H9 (cell line): ENCODE measurements around the gene KRT74. TPM values are rescaled to one million over a fixed set of nuclear protein-coding genes. Genes with fewer than 3 reads are reported as not detected.
A peak's percentile ranks its signal among the peaks of the same experiment; 100 is the strongest.

Experiments
- DNase-seq: peaks from one replicate; pipeline ENCODE4 v3.0.0-alpha.2; 2017
- H2AFZ ChIP-seq: one replicate; pipeline ENCODE4 v1.6.1; 2013; ENCODE audit warnings: mild to moderate bottlenecking, low read length, control low read depth, moderate library complexity
- H2AK5ac ChIP-seq: 2 replicates; pipeline ENCODE4 v1.6.1; 2013; ENCODE audit warnings: low read length, control low read depth, mixed read lengths; ENCODE audit not compliant: insufficient read length
- H2BK120ac ChIP-seq: one replicate; pipeline ENCODE4 v1.6.1; 2013; ENCODE audit warnings: low read depth, mild to moderate bottlenecking, low read length, control low read depth, inconsistent platforms; ENCODE audit not compliant: poor library complexity, severe bottlenecking
- H2BK12ac ChIP-seq: 2 replicates; pipeline ENCODE4 v1.6.1; 2013; ENCODE audit warnings: low read length, control low read depth, mixed read lengths, low read depth; ENCODE audit not compliant: insufficient read length
- H2BK15ac ChIP-seq: 2 replicates; pipeline ENCODE4 v1.6.1; 2013; ENCODE audit warnings: low read depth, low read length, control low read depth
- H2BK20ac ChIP-seq: one replicate; pipeline ENCODE4 v1.6.1; 2013; ENCODE audit warnings: low read depth, mild to moderate bottlenecking, low read length, control low read depth, inconsistent platforms; ENCODE audit not compliant: poor library complexity, severe bottlenecking
- H2BK5ac ChIP-seq: 2 replicates; pipeline ENCODE4 v1.6.1; 2013; ENCODE audit warnings: low read length, control low read depth, mixed read lengths; ENCODE audit not compliant: insufficient read length
- H3K14ac ChIP-seq: 2 replicates; pipeline ENCODE4 v1.6.1; 2013; ENCODE audit warnings: low read length, control low read depth; ENCODE audit not compliant: insufficient read depth
- H3K18ac ChIP-seq: 2 replicates; pipeline ENCODE4 v1.6.1; 2013; ENCODE audit warnings: low read depth, mild to moderate bottlenecking, mixed read lengths, low read length, control low read depth; ENCODE audit not compliant: insufficient read length
- H3K23ac ChIP-seq: 2 replicates; pipeline ENCODE4 v1.6.1; 2013; ENCODE audit warnings: low read length, control low read depth, mixed read lengths, low read depth; ENCODE audit not compliant: insufficient read length
- H3K23me2 ChIP-seq: 2 replicates; pipeline ENCODE4 v1.6.1; 2013; ENCODE audit warnings: low read depth, mild to moderate bottlenecking, mixed read lengths, low read length, control low read depth; ENCODE audit not compliant: insufficient read length, poor library complexity, severe bottlenecking
- H3K27ac ChIP-seq: 2 replicates; pipeline ENCODE4 v1.5.1; 2013; ENCODE audit warnings: low read length, control low read depth, mixed read lengths, low read depth; ENCODE audit not compliant: insufficient read length
- H3K27me3 ChIP-seq: 2 replicates; pipeline ENCODE4 v1.6.1; 2013; ENCODE audit warnings: low read length, control low read depth, inconsistent platforms; ENCODE audit not compliant: insufficient read depth
- H3K4ac ChIP-seq: 2 replicates; pipeline ENCODE4 v1.6.1; 2013; ENCODE audit warnings: low read depth, mild to moderate bottlenecking, control low read depth, inconsistent platforms, low read length, moderate library complexity
- H3K4me1 ChIP-seq: 2 replicates; pipeline ENCODE4 v1.6.1; 2013; ENCODE audit warnings: low read length, control low read depth, inconsistent platforms; ENCODE audit not compliant: insufficient read depth
- H3K4me2 ChIP-seq: 2 replicates; pipeline ENCODE4 v1.6.1; 2013; ENCODE audit warnings: low read length, control low read depth, mixed read lengths; ENCODE audit not compliant: insufficient read length, insufficient read depth
- H3K56ac ChIP-seq: 2 replicates; pipeline ENCODE4 v1.6.1; 2013; ENCODE audit warnings: low read depth, mild to moderate bottlenecking, mixed read lengths, low read length, control low read depth; ENCODE audit not compliant: insufficient read length
- H3K79me1 ChIP-seq: 2 replicates; pipeline ENCODE4 v1.6.1; 2013; ENCODE audit warnings: low read depth, mild to moderate bottlenecking, moderate library complexity, low read length, control low read depth, inconsistent platforms; ENCODE audit not compliant: insufficient read depth, poor library complexity, severe bottlenecking
- H3K79me2 ChIP-seq: 2 replicates; pipeline ENCODE4 v1.6.1; 2013; ENCODE audit warnings: low read length, control low read depth, inconsistent platforms; ENCODE audit not compliant: insufficient read depth
- H3K9ac ChIP-seq: 2 replicates; pipeline ENCODE4 v1.6.1; 2013; ENCODE audit warnings: low read length, control low read depth, mixed read lengths; ENCODE audit not compliant: insufficient read length; ENCODE audit errors: extremely low read depth
- H3K9me3 ChIP-seq: one replicate; pipeline ENCODE4 v1.6.1; 2013; ENCODE audit warnings: low read depth, low read length, inconsistent platforms; ENCODE audit not compliant: control insufficient read depth
- H3T11ph ChIP-seq: one replicate; pipeline ENCODE4 v1.6.1; 2013; ENCODE audit warnings: mild to moderate bottlenecking, low read length, control low read depth, inconsistent platforms
- H4K20me1 ChIP-seq: one replicate; pipeline ENCODE4 v1.6.1; 2013; ENCODE audit not compliant: control insufficient read depth, insufficient read length, insufficient read depth
- H4K5ac ChIP-seq: 2 replicates; pipeline ENCODE4 v1.6.1; 2013; ENCODE audit warnings: low read depth, mild to moderate bottlenecking, mixed read lengths, low read length, control low read depth; ENCODE audit not compliant: insufficient read length
- H4K8ac ChIP-seq: replicated peaks from 2 replicates; pipeline ENCODE4 v1.6.1; 2013; ENCODE audit warnings: low read length, control low read depth, mixed read lengths, low read depth; ENCODE audit not compliant: insufficient read length
- H4K91ac ChIP-seq: 2 replicates; pipeline ENCODE4 v1.6.1; 2013; ENCODE audit warnings: low read depth, mild to moderate bottlenecking, moderate library complexity, mixed read lengths, low read length, control low read depth; ENCODE audit not compliant: insufficient read length
- H3K27ac Mint-ChIP-seq, 3 experiments: 2 replicates in 2 of 3; 3 replicates in 1 of 3; pipeline ENCODE4 v1.8.0; 2020 to 2021; ENCODE audit warnings: mixed read lengths in 3 of 3, mild to moderate bottlenecking in 1 of 3, moderate library complexity in 1 of 3
- H3K27me3 Mint-ChIP-seq: 2 replicates; pipeline ENCODE4 v1.8.0; 2021; ENCODE audit warnings: low read depth, mild to moderate bottlenecking, moderate library complexity, mixed read lengths
- H3K36me3 Mint-ChIP-seq, 3 experiments: 2 replicates in 2 of 3; 3 replicates in 1 of 3; pipeline ENCODE4 v1.8.0; 2020 to 2021; ENCODE audit warnings: low read depth in 3 of 3, mixed read lengths in 3 of 3; ENCODE audit not compliant: insufficient read depth in 1 of 3
- H3K4me1 Mint-ChIP-seq, 2 experiments: 2 replicates each; pipeline ENCODE4 v1.8.0; 2020; ENCODE audit warnings: mixed read lengths in 2 of 2
- H3K4me3 Mint-ChIP-seq, 2 experiments: 2 replicates in 1 of 2; 3 replicates in 1 of 2; pipeline ENCODE4 v1.8.0; 2020 to 2021; ENCODE audit warnings: mild to moderate bottlenecking in 2 of 2, mixed read lengths in 2 of 2, moderate library complexity in 1 of 2
- H3K9me3 Mint-ChIP-seq, 2 experiments: 2 replicates in 1 of 2; 3 replicates in 1 of 2; pipeline ENCODE4 v1.8.0; 2020; ENCODE audit warnings: mild to moderate bottlenecking in 2 of 2, mixed read lengths in 2 of 2, moderate library complexity in 1 of 2
- WGBS: extraction: QIAGEN DNeasy Blood & Tissue Kit; methylation state at CpG from one replicate; pipeline ENCODE4 v1.1.7; 2013; ENCODE audit warnings: missing lambda C conversion rate, low lambda C conversion rate, mixed read lengths; ENCODE audit not compliant: insufficient read length; ENCODE audit errors: extremely low coverage; 5-methylcytosine and 5-hydroxymethylcytosine counted together
- total RNA-seq: library from RNA; stranded (reverse); gene quantifications from 2 replicates; pipeline ENCODE4 v1.2.1, GENCODE V29; 2021
- TF ChIP-seq, protein P1 (sequence below): fragments of 200-600 bp; sonication (generic); conservative IDR thresholded peaks from 3 replicates; pipeline ENCODE4 v1.8.0; 2021; ENCODE audit warnings: antibody characterized with exemption, mild to moderate bottlenecking

KRT74 gene
- total RNA-seq, 1 experiment from 2014 or later = not detected

DNA sequence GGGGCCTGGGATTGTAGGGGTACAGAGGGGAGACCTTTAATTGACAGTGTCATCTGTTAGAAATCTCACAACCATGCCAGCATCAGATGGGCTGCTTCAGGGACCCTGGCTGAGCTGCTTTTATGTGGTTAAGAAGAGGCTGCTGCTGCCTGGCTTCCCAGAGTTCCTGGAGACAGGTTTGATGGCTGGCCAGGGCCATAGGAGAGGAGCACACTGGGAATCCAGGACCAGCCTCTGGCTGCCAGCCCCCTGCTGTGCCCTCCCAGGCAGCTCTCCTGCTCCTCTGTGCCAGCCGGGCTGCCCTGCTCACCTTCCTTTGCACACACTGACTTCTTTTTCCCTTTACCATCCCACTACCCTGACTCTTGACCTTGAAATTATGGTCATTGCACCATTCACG lies 45.2 kb upstream of the KRT74 start:
- H3K4ac ChIP-seq = no peak overlapping the region; the same call in 1 of the 2 replicates
- no peak overlapping the region for H4K91ac ChIP-seq
- no peaks in the 10 kb centered on the region for H3K79me1 ChIP-seq
- H3K4me3 Mint-ChIP-seq = no peak overlapping the region
- no peak overlapping the region for H4K5ac ChIP-seq
- H2BK15ac ChIP-seq = no peak overlapping the region
- no peak overlapping the region for H3K4me2 ChIP-seq
- H2AK5ac ChIP-seq = no peak overlapping the region
- no peaks in the 10 kb centered on the region for H4K20me1 ChIP-seq
- DNase-seq = peak; percentile 25
- no peaks in the 10 kb centered on the region for H3K9me3 Mint-ChIP-seq
- no peaks in the 10 kb centered on the region for H3K4me1 ChIP-seq
- no peak overlapping the region for H3K23ac ChIP-seq
- no peaks in the 10 kb centered on the region for H3K9me3 ChIP-seq
- no peaks in the 10 kb centered on the region for H3K23me2 ChIP-seq
- no peaks in the 10 kb centered on the region for H3K79me2 ChIP-seq
- no peak overlapping the region for H2BK120ac ChIP-seq
- WGBS = no CpG with 5 or more reads among the region's 2 CpGs
- H3K36me3 Mint-ChIP-seq = no peaks in the 10 kb centered on the region
- H4K8ac ChIP-seq = no peak overlapping the region
- H3K9ac ChIP-seq = no peak overlapping the region
- H2BK12ac ChIP-seq = no peak overlapping the region
- H3K4me1 Mint-ChIP-seq = peaks cover 10 to 14% of the 10 kb centered on the region in 2 experiments
- no peak overlapping the region for H3K56ac ChIP-seq
- TF ChIP-seq, protein P1, sequence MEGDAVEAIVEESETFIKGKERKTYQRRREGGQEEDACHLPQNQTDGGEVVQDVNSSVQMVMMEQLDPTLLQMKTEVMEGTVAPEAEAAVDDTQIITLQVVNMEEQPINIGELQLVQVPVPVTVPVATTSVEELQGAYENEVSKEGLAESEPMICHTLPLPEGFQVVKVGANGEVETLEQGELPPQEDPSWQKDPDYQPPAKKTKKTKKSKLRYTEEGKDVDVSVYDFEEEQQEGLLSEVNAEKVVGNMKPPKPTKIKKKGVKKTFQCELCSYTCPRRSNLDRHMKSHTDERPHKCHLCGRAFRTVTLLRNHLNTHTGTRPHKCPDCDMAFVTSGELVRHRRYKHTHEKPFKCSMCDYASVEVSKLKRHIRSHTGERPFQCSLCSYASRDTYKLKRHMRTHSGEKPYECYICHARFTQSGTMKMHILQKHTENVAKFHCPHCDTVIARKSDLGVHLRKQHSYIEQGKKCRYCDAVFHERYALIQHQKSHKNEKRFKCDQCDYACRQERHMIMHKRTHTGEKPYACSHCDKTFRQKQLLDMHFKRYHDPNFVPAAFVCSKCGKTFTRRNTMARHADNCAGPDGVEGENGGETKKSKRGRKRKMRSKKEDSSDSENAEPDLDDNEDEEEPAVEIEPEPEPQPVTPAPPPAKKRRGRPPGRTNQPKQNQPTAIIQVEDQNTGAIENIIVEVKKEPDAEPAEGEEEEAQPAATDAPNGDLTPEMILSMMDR = no peak
- H3K18ac ChIP-seq = peak overlapping the region; percentile 41
- H3T11ph ChIP-seq = no peak overlapping the region
- no peak overlapping the region for H2AFZ ChIP-seq
- H3K27ac Mint-ChIP-seq = no peak overlapping the region
- no peak overlapping the region for H2BK20ac ChIP-seq
- peaks cover 14% of the 10 kb centered on the region for H3K27me3 Mint-ChIP-seq
- no peak overlapping the region for H2BK5ac ChIP-seq
- H3K27me3 ChIP-seq = no peaks in the 10 kb centered on the region
- no peak overlapping the region for H3K14ac ChIP-seq
- no peak overlapping the region for H3K27ac ChIP-seq
